ENCODE measurements around the gene TIMM10. TPM values are rescaled to one million over a fixed set of nuclear protein-coding genes. Genes with fewer than 3 reads are reported as not detected.

Gene TIMM10
- total RNA-seq, 1 experiment from 2014 or later = 80.3 TPM

GRCh38 chr11:57568330-57568766, 37.8 kb upstream of the TIMM10 start:
- Mint-ChIP-seq H3K4me3 (ENCODE audit: unreplicated experiment) (peak overlapping the region; percentile 94), H3K9me3 (ENCODE audit: unreplicated experiment) (no peaks in the 10 kb centered on the region), H3K4me1 (ENCODE audit: insufficient read depth, unreplicated experiment) (peaks cover 34% of the 10 kb centered on the region), H3K27ac (ENCODE audit: low read depth, unreplicated experiment) (peak overlapping the region; percentile 63), H3K27me3 (ENCODE audit: insufficient read depth, unreplicated experiment) (no peaks in the 10 kb centered on the region), H3K36me3 (ENCODE audit: insufficient read depth, unreplicated experiment) (peaks cover 6% of the 10 kb centered on the region)
- BruUV-seq (replicated peaks) = no TSS peak
- DNase-seq (ENCODE audit: unreplicated experiment) = peak; percentile 84
- peak; percentile 92 for TF ChIP-seq CTCF (IDR thresholded peaks at IDR 0.05; ENCODE audit: unreplicated experiment)
- ChIA-PET POLR2A (interaction anchor here (0.7 to 3.1 kb wide), 12 partner anchors 18 to 1607 kb away, joined by 3 to 31 read pairs (median 4); partner anchors contain the start of genes CLP1 and TIMM10), CTCF (interaction anchor here (0.5 to 9.6 kb wide), 51 partner anchors 9 to 1591 kb away, joined by 3 to 315 read pairs (median 4); no protein-coding TSS in a partner anchor)
- intact Hi-C loops (cut with micrococcal nuclease) = loop anchor here (1.0 to 5.0 kb wide), 5 partner anchors 38 to 945 kb away; partner anchors contain the start of genes MED19, TIMM10 and TMX2

GRCh38 chr11:57567515-57568329, 37.2 kb upstream of the TIMM10 start, which contains the start of gene UBE2L6:
TSS of gene UBE2L6 (minus strand) at chr11:57567672. CDS start at chr11:57567611, 61 bp downstream.
- CTCF ChIA-PET = interaction anchor here (0.5 to 9.6 kb wide), 38 partner anchors 10 to 1055 kb away, joined by 3 to 315 read pairs (median 5); no protein-coding TSS in a partner anchor
- TF ChIP-seq CTCF (IDR thresholded peaks at IDR 0.05; ENCODE audit: unreplicated experiment) = no peak
- POLR2A ChIA-PET = interaction anchor here (0.6 to 3.1 kb wide), 11 partner anchors 17 to 1607 kb away, joined by 3 to 31 read pairs (median 3); partner anchors contain the start of genes CLP1 and TIMM10
- Mint-ChIP-seq H3K4me3 (ENCODE audit: unreplicated experiment) (peak within 1 kb of the TSS; percentile 94), H3K4me1 (ENCODE audit: insufficient read depth, unreplicated experiment) (peaks cover 34% of the 10 kb centered on the region), H3K27ac (ENCODE audit: low read depth, unreplicated experiment) (peak within 1 kb of the TSS; percentile 63), H3K27me3 (ENCODE audit: insufficient read depth, unreplicated experiment) (no peaks in the 10 kb centered on the region), H3K36me3 (ENCODE audit: insufficient read depth, unreplicated experiment) (peaks cover 6% of the 10 kb centered on the region), H3K9me3 (ENCODE audit: unreplicated experiment) (no peaks in the 10 kb centered on the region)
- no TSS peak for BruUV-seq (replicated peaks)
- DNase-seq (ENCODE audit: unreplicated experiment) = peak; percentile 34
- intact Hi-C loops (cut with micrococcal nuclease) = loop anchor here (1.0 to 5.0 kb wide), 6 partner anchors 37 to 946 kb away; partner anchors contain the start of genes MED19, TIMM10 and TMX2

GRCh38 chr11:57566905-57567514, 36.5 kb upstream of the TIMM10 start:
- H3K36me3 Mint-ChIP-seq (ENCODE audit: insufficient read depth, unreplicated experiment) = peaks cover 6% of the 10 kb centered on the region
- H3K4me3 Mint-ChIP-seq (ENCODE audit: unreplicated experiment) = peak overlapping the region; percentile 94
- H3K9me3 Mint-ChIP-seq (ENCODE audit: unreplicated experiment) = no peaks in the 10 kb centered on the region
- CTCF ChIA-PET = interaction anchor here (0.6 to 9.6 kb wide), 15 partner anchors 12 to 729 kb away, joined by 3 to 315 read pairs (median 6); no protein-coding TSS in a partner anchor
- peak; percentile 21 for DNase-seq (ENCODE audit: unreplicated experiment)
- TSS peak; percentile 58 for BruUV-seq (replicated peaks)
- POLR2A ChIA-PET = interaction anchor here (0.8 to 3.1 kb wide), 5 partner anchors 16 to 90 kb away, joined by 3 to 31 read pairs (median 10); partner anchors contain the start of genes CLP1 and TIMM10
- intact Hi-C loops (cut with micrococcal nuclease) = loop anchor here (2.0 to 5.0 kb wide), 3 partner anchors 110 to 220 kb away; partner anchors contain the start of genes MED19 and TMX2
- H3K4me1 Mint-ChIP-seq (ENCODE audit: insufficient read depth, unreplicated experiment) = peaks cover 34% of the 10 kb centered on the region
- no peaks in the 10 kb centered on the region for H3K27me3 Mint-ChIP-seq (ENCODE audit: insufficient read depth, unreplicated experiment)
- TF ChIP-seq CTCF (IDR thresholded peaks at IDR 0.05; ENCODE audit: unreplicated experiment) = no peak
- H3K27ac Mint-ChIP-seq (ENCODE audit: low read depth, unreplicated experiment) = no peak overlapping the region

All from MCF 10A (cell line).